Neural cell (in vitro differentiated cells): ENCODE data around the gene CALHM4. TPM values are rescaled to one million over a fixed set of nuclear protein-coding genes. Genes with fewer than 3 reads are reported as not detected.

ENCODE experiments used
- H2AFZ ChIP-seq: fragments of 200-600, 300-800 bp; sonication (generic), shearing (Covaris generic); 2 replicates; pipeline ENCODE4 v1.6.0; 2014; ENCODE audit warnings: low read depth, mild to moderate bottlenecking, antibody characterized with exemption, low read length, moderate library complexity
- H3F3A ChIP-seq: fragments of 200-600 bp; shearing (Covaris generic); 2 replicates; pipeline ENCODE4 v1.6.1; 2016; ENCODE audit warnings: mild to moderate bottlenecking, moderate library complexity, mixed read lengths, antibody characterized with exemption, low read length; ENCODE audit not compliant: insufficient read depth, poor library complexity, severe bottlenecking
- H3K27ac ChIP-seq: fragments of 200-600, 300-800 bp; sonication (generic), shearing (Covaris generic); 2 replicates; pipeline ENCODE4 v1.5.1; 2014; ENCODE audit warnings: mild to moderate bottlenecking, low read length, moderate library complexity
- H3K27me3 ChIP-seq: fragments of 300-800, 200-600 bp; sonication (generic), shearing (Covaris generic); 2 replicates; pipeline ENCODE4 v1.6.0; 2014; ENCODE audit warnings: mild to moderate bottlenecking, low read depth, low read length, moderate library complexity; ENCODE audit not compliant: insufficient read depth
- H3K36me3 ChIP-seq: fragments of 300-800, 200-600 bp; sonication (generic), shearing (Covaris generic); 2 replicates; pipeline ENCODE4 v1.5.1; 2014; ENCODE audit warnings: mild to moderate bottlenecking, antibody characterized with exemption, low read length, moderate library complexity; ENCODE audit not compliant: insufficient read depth
- H3K4me2 ChIP-seq: fragments of 300-800, 200-600 bp; sonication (generic), shearing (Covaris generic); 2 replicates; pipeline ENCODE4 v1.6.0; 2014; ENCODE audit warnings: mild to moderate bottlenecking, low read length
- H3K4me3 ChIP-seq: fragments of 300-800, 200-600 bp; sonication (generic), shearing (Covaris generic); 2 replicates; pipeline ENCODE4 v1.5.1; 2014; ENCODE audit warnings: mild to moderate bottlenecking, low read length, moderate library complexity
- H3K79me2 ChIP-seq: fragments of 200-600 bp; shearing (Covaris generic); replicated peaks from 2 replicates; pipeline ENCODE4 v1.6.0; 2014; ENCODE audit warnings: mild to moderate bottlenecking, low read length, moderate library complexity; ENCODE audit not compliant: insufficient read depth
- H3K9ac ChIP-seq: fragments of 300-800, 200-600 bp; sonication (generic), shearing (Covaris generic); 2 replicates; pipeline ENCODE4 v1.6.1; 2016; ENCODE audit warnings: mild to moderate bottlenecking, low read length, mixed read lengths
- H3K9me2 ChIP-seq: fragments of 200-600 bp; shearing (Covaris generic); 2 replicates; pipeline ENCODE4 v1.6.1; 2016; ENCODE audit warnings: mild to moderate bottlenecking, low read length, mixed read lengths; ENCODE audit not compliant: insufficient read depth
- H3K9me3 ChIP-seq: fragments of 200-600, 300-800 bp; sonication (generic), shearing (Covaris generic); 2 replicates; pipeline ENCODE4 v1.6.1; 2016; ENCODE audit warnings: mild to moderate bottlenecking, mixed run types, low read length, moderate library complexity, mixed read lengths
- H4K20me1 ChIP-seq: fragments of 200-600 bp; shearing (Covaris generic); 2 replicates; pipeline ENCODE4 v1.6.1; 2016; ENCODE audit warnings: mild to moderate bottlenecking, mixed run types; ENCODE audit not compliant: insufficient read depth
- CTCF ChIP-seq: fragments of 450-650 bp; IDR thresholded peaks from 2 replicates; pipeline ENCODE4 v1.5.1; 2014; ENCODE audit warnings: antibody characterized with exemption, mild to moderate bottlenecking, moderate library complexity; ENCODE audit not compliant: poor library complexity, severe bottlenecking
- EP300 ChIP-seq: fragments of 450-650 bp; conservative IDR thresholded peaks from 2 replicates; pipeline ENCODE4 v1.6.1; 2014; ENCODE audit warnings: antibody characterized with exemption, mild to moderate bottlenecking, moderate library complexity; ENCODE audit not compliant: poor library complexity, severe bottlenecking
- EZH2 ChIP-seq: fragments of 200-600, 300-800 bp; shearing (Covaris generic), sonication (generic); IDR thresholded peaks from 2 replicates; pipeline ENCODE4 v1.6.1; 2014; ENCODE audit warnings: antibody characterized with exemption, low read length, borderline replicate concordance, mild to moderate bottlenecking; ENCODE audit not compliant: insufficient read depth, poor library complexity, severe bottlenecking
- MXI1 ChIP-seq: fragments of 450-650 bp; conservative IDR thresholded peaks from 2 replicates; pipeline ENCODE4 v1.6.1; 2014; ENCODE audit warnings: antibody characterized with exemption, mild to moderate bottlenecking; ENCODE audit not compliant: poor library complexity, severe bottlenecking
- POLR2AphosphoS5 ChIP-seq: IDR thresholded peaks from 2 replicates; pipeline ENCODE4 v1.6.1; 2012
- RAD21 ChIP-seq: fragments of 450-650 bp; conservative IDR thresholded peaks from 2 replicates; pipeline ENCODE4 v1.6.1; 2014; ENCODE audit warnings: antibody characterized with exemption, mild to moderate bottlenecking, moderate library complexity
- REST ChIP-seq: IDR thresholded peaks from 2 replicates; pipeline ENCODE4 v1.6.1; 2012; ENCODE audit warnings: borderline replicate concordance
- SMC3 ChIP-seq: fragments of 450-650 bp; conservative IDR thresholded peaks from 2 replicates; pipeline ENCODE4 v1.6.1; 2014; ENCODE audit warnings: antibody characterized with exemption, mild to moderate bottlenecking, moderate library complexity; ENCODE audit not compliant: poor library complexity
- TAF1 ChIP-seq: IDR thresholded peaks from 2 replicates; pipeline ENCODE4 v1.6.1; 2012; ENCODE audit warnings: low read depth
- polyA plus RNA-seq: library from polyadenylated mRNA; depleted of rRNA; stranded (reverse); fragments of >200 nt; gene quantifications from 2 replicates; pipeline ENCODE4 v1.2.3, GENCODE V29; 2014

The CALHM4 gene
- polyA plus RNA-seq, 1 donor from 2014 or later: not detected

GRCh38 chr6:116542426-116542825 is 11.1 kb upstream of the CALHM4 start:
- Histone ChIP-seq H3K36me3 (no peaks in the 10 kb centered on the region), H3K9ac (no peak overlapping the region), H3K9me3 (no peaks in the 10 kb centered on the region), H3K27me3 (no peaks in the 10 kb centered on the region), H4K20me1 (no peaks in the 10 kb centered on the region), H3K4me3 (no peak overlapping the region), H3K27ac (no peak overlapping the region), H3F3A (no peaks in the 10 kb centered on the region), H3K9me2 (no peaks in the 10 kb centered on the region), H2AFZ (no peak overlapping the region), H3K4me2 (no peak overlapping the region), H3K79me2 (no peaks in the 10 kb centered on the region)
- TF ChIP-seq EP300 (no peak), EZH2 (no peak), REST (no peak), RAD21 (no peak), SMC3 (no peak)

GRCh38 chr6:116543149-116543548 is 10.4 kb upstream of the CALHM4 start:
- Histone ChIP-seq H2AFZ (no peak overlapping the region), H3K9me2 (no peaks in the 10 kb centered on the region), H3K4me3 (no peak overlapping the region), H3F3A (no peaks in the 10 kb centered on the region), H3K79me2 (no peaks in the 10 kb centered on the region), H3K9me3 (no peaks in the 10 kb centered on the region), H3K36me3 (no peaks in the 10 kb centered on the region), H3K4me2 (no peak overlapping the region), H4K20me1 (no peaks in the 10 kb centered on the region), H3K27me3 (no peaks in the 10 kb centered on the region), H3K27ac (no peak overlapping the region), H3K9ac (no peak overlapping the region)
- TF ChIP-seq SMC3 (no peak), REST (no peak), POLR2AphosphoS5 (no peak), RAD21 (no peak), CTCF (no peak), TAF1 (no peak), EP300 (no peak), EZH2 (no peak), MXI1 (no peak)
